HepG2 (cell line): ENCODE data around the gene TTC32. TPM values are rescaled to one million over a fixed set of nuclear protein-coding genes. Genes with fewer than 3 reads are reported as not detected.

Experiments used
- AGO1 ChIP-seq: fragments of 200-400 bp; formaldehyde crosslinking; IDR thresholded peaks from 2 replicates; pipeline ENCODE4 v1.6.1; 2017; ENCODE audit warnings: mild to moderate bottlenecking, low read depth, low read length, moderate library complexity; ENCODE audit not compliant: poor library complexity, severe bottlenecking
- CBX5 ChIP-seq: sonication (generic); formaldehyde crosslinking; IDR thresholded peaks from 2 replicates; pipeline ENCODE4 v1.4.0; 2020; ENCODE audit warnings: missing genetic modification reagents, borderline replicate concordance
- GABPB1 ChIP-seq: IDR thresholded peaks from 2 replicates; pipeline ENCODE4 v1.6.1; 2016; ENCODE audit warnings: mild to moderate bottlenecking, missing genetic modification reagents, moderate library complexity, missing compliant biosample characterization
- GRHL1 ChIP-seq: sonication (generic); formaldehyde crosslinking; conservative IDR thresholded peaks from 2 replicates; pipeline ENCODE4 v1.8.0; 2022; ENCODE audit warnings: missing genetic modification reagents
- IRF2 ChIP-seq: IDR thresholded peaks from 2 replicates; pipeline ENCODE4 v1.6.1; 2018; ENCODE audit warnings: missing genetic modification reagents, missing compliant biosample characterization
- NBN ChIP-seq: fragments of 450-650 bp; conservative IDR thresholded peaks from 2 replicates; pipeline ENCODE4 v1.6.1; 2017
- POLR2AphosphoS5 ChIP-seq: IDR thresholded peaks from 2 replicates; pipeline ENCODE4 v1.6.1; 2012; ENCODE audit warnings: low read depth, low read length
- TAF1 ChIP-seq: sonication (generic); formaldehyde crosslinking; IDR thresholded peaks from 2 replicates; pipeline ENCODE4 v1.4.0; 2020; ENCODE audit warnings: missing genetic modification reagents
- TCF12 ChIP-seq, 2 experiments: fragments of 450-650 bp in 1 of 2; sonication (generic) in 1 of 2; formaldehyde crosslinking in 1 of 2; IDR thresholded peaks; 2 replicates each; pipeline versions ENCODE4 v1.6.1 to v1.8.0; 2017 to 2022; ENCODE audit warnings: antibody characterized with exemption in 1 of 2, mild to moderate bottlenecking in 1 of 2, missing genetic modification reagents in 1 of 2, moderate library complexity in 1 of 2
- USF2 ChIP-seq, 2 experiments: sonication (generic) in 1 of 2; formaldehyde crosslinking in 1 of 2; IDR thresholded peaks; 2 replicates each; pipeline versions ENCODE4 v1.5.1 to v1.6.1; 2011 to 2020; ENCODE audit warnings: borderline replicate concordance in 1 of 2, low read depth in 1 of 2, low read length in 1 of 2, mild to moderate bottlenecking in 1 of 2, missing genetic modification reagents in 1 of 2, moderate library complexity in 1 of 2
- YY1 ChIP-seq: IDR thresholded peaks from 2 replicates; pipeline ENCODE4 v1.6.1; 2011; ENCODE audit warnings: low read length, low read depth, moderate library complexity, mild to moderate bottlenecking; ENCODE audit not compliant: insufficient read depth, insufficient replicate concordance
- ZMYM4 ChIP-seq: sonication (generic); formaldehyde crosslinking; IDR thresholded peaks from 2 replicates; pipeline ENCODE4 v1.8.1; 2023; ENCODE audit warnings: mild to moderate bottlenecking, missing genetic modification reagents
- ZNF572 ChIP-seq: sonication (generic); formaldehyde crosslinking; IDR thresholded peaks from 2 replicates; pipeline ENCODE4 v1.5.1; 2020; ENCODE audit warnings: mild to moderate bottlenecking, missing genetic modification reagents
- ZNF670 ChIP-seq: sonication (generic); formaldehyde crosslinking; IDR thresholded peaks from 2 replicates; pipeline ENCODE4 v1.8.0; 2022; ENCODE audit warnings: mild to moderate bottlenecking, missing genetic modification reagents, borderline replicate concordance
- polyA plus RNA-seq, 8 experiments: library from polyadenylated mRNA; depleted of rRNA in 3 of 8; stranded (reverse) in 7 of 8; unstranded in 1 of 8; fragments of >200 nt; fragmentation: Illumina TruSeq in 4 of 8; extraction: Trizol in 4 of 8; gene quantifications; 2 replicates each; pipeline versions ENCODE4 v1.2.1 to v1.2.3, GENCODE V29; 2011 to 2016; ENCODE audit warnings: low read depth in 4 of 8, missing spikeins in 1 of 8, mixed read lengths in 1 of 8; ENCODE audit not compliant: insufficient read depth in 1 of 8
- total RNA-seq, 5 experiments: library from RNA; depleted of rRNA; stranded (reverse); fragments of >200 nt; fragmentation: Illumina TruSeq; extraction: Trizol; gene quantifications; 2 replicates each; pipeline ENCODE4 v1.2.3, GENCODE V29; 2016; ENCODE audit warnings: low read depth in 1 of 5
- TF ChIP-seq, protein P1 (sequence below): sonication (generic); formaldehyde crosslinking; conservative IDR thresholded peaks from 2 replicates; pipeline ENCODE4 v1.8.1; 2023; ENCODE audit warnings: missing genetic modification reagents
- TF ChIP-seq, protein P2 (sequence below): sonication (generic); formaldehyde crosslinking; IDR thresholded peaks from 2 replicates; pipeline ENCODE4 v1.5.0; 2020; ENCODE audit warnings: missing genetic modification reagents
- TF ChIP-seq, protein P3 (sequence below): sonication (generic); formaldehyde crosslinking; IDR thresholded peaks from 2 replicates; pipeline ENCODE4 v1.9.0; 2021; ENCODE audit warnings: missing genetic modification reagents, mild to moderate bottlenecking, borderline replicate concordance
- TF ChIP-seq, protein P4 (sequence below): sonication (generic); formaldehyde crosslinking; IDR thresholded peaks from 2 replicates; pipeline ENCODE4 v1.8.1; 2023; ENCODE audit warnings: missing genetic modification reagents, inconsistent platforms, borderline replicate concordance

TTC32 gene
- total and polyA plus RNA-seq, 2 of the 13 experiments (the other 11 are each of a cell fraction or from before 2014, with no cell fraction given) = 21.6 to 38.3 TPM

GRCh38 chr2:19901442-19902215 lies at the start of gene TTC32 (continued):
- TF ChIP-seq YY1 (peak; percentile 79), ZMYM4 (CRISPR knock-in tag) (peak; percentile 99), IRF2 (CRISPR knock-in tag) (peak; percentile 96), ZNF670 (CRISPR knock-in tag) (peak; percentile 82; the same call in 1 of the 2 replicates), GRHL1 (CRISPR knock-in tag) (no peak), POLR2AphosphoS5 (peak; percentile 88), NBN (no peak), USF2 (IDR thresholded peaks at IDR 0.05; ENCODE audit: low read depth, low read length) (no peak), USF2 (CRISPR knock-in tag; IDR thresholded peaks at IDR 0.05; ENCODE audit: borderline replicate concordance) (no peak; the same call in 1 of the 2 replicates), CBX5 (CRISPR knock-in tag) (peak; percentile 81; the same call in 1 of the 2 replicates), TCF12 (IDR thresholded peaks at IDR 0.05) (no peak), TCF12 (CRISPR knock-in tag; IDR thresholded peaks at IDR 0.05) (peak; percentile 64; the same call in 1 of the 2 replicates), TAF1 (peak; percentile 95), GABPB1 (CRISPR knock-in tag) (peak; percentile 83), ZNF572 (CRISPR knock-in tag) (peak; percentile 99), AGO1 (peak; percentile 78)
- TF ChIP-seq, protein P1, sequence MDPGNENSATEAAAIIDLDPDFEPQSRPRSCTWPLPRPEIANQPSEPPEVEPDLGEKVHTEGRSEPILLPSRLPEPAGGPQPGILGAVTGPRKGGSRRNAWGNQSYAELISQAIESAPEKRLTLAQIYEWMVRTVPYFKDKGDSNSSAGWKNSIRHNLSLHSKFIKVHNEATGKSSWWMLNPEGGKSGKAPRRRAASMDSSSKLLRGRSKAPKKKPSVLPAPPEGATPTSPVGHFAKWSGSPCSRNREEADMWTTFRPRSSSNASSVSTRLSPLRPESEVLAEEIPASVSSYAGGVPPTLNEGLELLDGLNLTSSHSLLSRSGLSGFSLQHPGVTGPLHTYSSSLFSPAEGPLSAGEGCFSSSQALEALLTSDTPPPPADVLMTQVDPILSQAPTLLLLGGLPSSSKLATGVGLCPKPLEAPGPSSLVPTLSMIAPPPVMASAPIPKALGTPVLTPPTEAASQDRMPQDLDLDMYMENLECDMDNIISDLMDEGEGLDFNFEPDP (CRISPR knock-in tag) = peak; percentile 98
- TF ChIP-seq, protein P2, sequence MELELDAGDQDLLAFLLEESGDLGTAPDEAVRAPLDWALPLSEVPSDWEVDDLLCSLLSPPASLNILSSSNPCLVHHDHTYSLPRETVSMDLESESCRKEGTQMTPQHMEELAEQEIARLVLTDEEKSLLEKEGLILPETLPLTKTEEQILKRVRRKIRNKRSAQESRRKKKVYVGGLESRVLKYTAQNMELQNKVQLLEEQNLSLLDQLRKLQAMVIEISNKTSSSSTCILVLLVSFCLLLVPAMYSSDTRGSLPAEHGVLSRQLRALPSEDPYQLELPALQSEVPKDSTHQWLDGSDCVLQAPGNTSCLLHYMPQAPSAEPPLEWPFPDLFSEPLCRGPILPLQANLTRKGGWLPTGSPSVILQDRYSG (CRISPR knock-in tag) = peak; percentile 90
- TF ChIP-seq, protein P3, sequence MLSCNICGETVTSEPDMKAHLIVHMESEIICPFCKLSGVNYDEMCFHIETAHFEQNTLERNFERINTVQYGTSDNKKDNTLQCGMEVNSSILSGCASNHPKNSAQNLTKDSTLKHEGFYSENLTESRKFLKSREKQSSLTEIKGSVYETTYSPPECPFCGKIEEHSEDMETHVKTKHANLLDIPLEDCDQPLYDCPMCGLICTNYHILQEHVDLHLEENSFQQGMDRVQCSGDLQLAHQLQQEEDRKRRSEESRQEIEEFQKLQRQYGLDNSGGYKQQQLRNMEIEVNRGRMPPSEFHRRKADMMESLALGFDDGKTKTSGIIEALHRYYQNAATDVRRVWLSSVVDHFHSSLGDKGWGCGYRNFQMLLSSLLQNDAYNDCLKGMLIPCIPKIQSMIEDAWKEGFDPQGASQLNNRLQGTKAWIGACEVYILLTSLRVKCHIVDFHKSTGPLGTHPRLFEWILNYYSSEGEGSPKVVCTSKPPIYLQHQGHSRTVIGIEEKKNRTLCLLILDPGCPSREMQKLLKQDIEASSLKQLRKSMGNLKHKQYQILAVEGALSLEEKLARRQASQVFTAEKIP (CRISPR knock-in tag) = peak; percentile 94; the same call in 1 of the 2 replicates
- TF ChIP-seq, protein P4, sequence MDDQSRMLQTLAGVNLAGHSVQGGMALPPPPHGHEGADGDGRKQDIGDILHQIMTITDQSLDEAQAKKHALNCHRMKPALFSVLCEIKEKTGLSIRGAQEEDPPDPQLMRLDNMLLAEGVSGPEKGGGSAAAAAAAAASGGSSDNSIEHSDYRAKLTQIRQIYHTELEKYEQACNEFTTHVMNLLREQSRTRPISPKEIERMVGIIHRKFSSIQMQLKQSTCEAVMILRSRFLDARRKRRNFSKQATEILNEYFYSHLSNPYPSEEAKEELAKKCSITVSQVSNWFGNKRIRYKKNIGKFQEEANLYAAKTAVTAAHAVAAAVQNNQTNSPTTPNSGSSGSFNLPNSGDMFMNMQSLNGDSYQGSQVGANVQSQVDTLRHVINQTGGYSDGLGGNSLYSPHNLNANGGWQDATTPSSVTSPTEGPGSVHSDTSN = no peak
